HL-60 (cell line): ENCODE data around the gene ASS1.

Experiments used
- DNase-seq, 2 experiments: peaks; one replicate each; pipeline ENCODE4 v3.0.0-alpha.2; 2010 to 2020; ENCODE audit warnings: low read depth in 1 of 2, low spot score in 1 of 2
- H3K27ac ChIP-seq: fragments of 250-450 bp; sonication (Bioruptor Pico); replicated peaks from 2 replicates; pipeline ENCODE4 v1.5.1; 2020; ENCODE audit warnings: mild to moderate bottlenecking, moderate library complexity
- H3K27me3 ChIP-seq: fragments of 250-450 bp; sonication (Bioruptor Pico); 2 replicates; pipeline ENCODE4 v1.5.1; 2021; ENCODE audit warnings: mild to moderate bottlenecking, moderate library complexity; ENCODE audit not compliant: insufficient read depth, poor library complexity, severe bottlenecking
- H3K4me3 ChIP-seq: replicated peaks from 2 replicates; pipeline ENCODE4 v1.5.1; 2011; ENCODE audit warnings: mild to moderate bottlenecking, control low read depth, low read length; ENCODE audit not compliant: insufficient read depth
- CTCF ChIP-seq: IDR thresholded peaks from one replicate; pipeline ENCODE4 v1.5.1; 2011; ENCODE audit warnings: low read length, control low read depth, inconsistent platforms; ENCODE audit not compliant: insufficient read depth
- GABPA ChIP-seq: IDR thresholded peaks from 2 replicates; pipeline ENCODE4 v1.6.1; 2012; ENCODE audit warnings: low read depth
- POLR2AphosphoS5 ChIP-seq: IDR thresholded peaks from 2 replicates; pipeline ENCODE4 v1.6.1; 2012; ENCODE audit warnings: low read depth
- REST ChIP-seq: IDR thresholded peaks from 2 replicates; pipeline ENCODE4 v1.6.1; 2012; ENCODE audit warnings: low read depth; ENCODE audit not compliant: insufficient replicate concordance
- SPI1 ChIP-seq: IDR thresholded peaks from 2 replicates; pipeline ENCODE4 v1.6.1; 2012; ENCODE audit warnings: low read depth, mild to moderate bottlenecking, borderline replicate concordance

ASS1 gene

GRCh38 chr9:130467316-130467715 lies 22.6 kb downstream of the ASS1 start:
- Histone ChIP-seq H3K27me3 (no peaks in the 10 kb centered on the region), H3K4me3 (no peak overlapping the region), H3K27ac (no peak overlapping the region)
- no peak for TF ChIP-seq REST
- no peak for TF ChIP-seq SPI1
- no peak for TF ChIP-seq CTCF
- TF ChIP-seq GABPA, result no peak
- no peak for TF ChIP-seq POLR2AphosphoS5
- no peak for DNase-seq

GRCh38 chr9:130468566-130468965 lies 23.8 kb downstream of the ASS1 start:
- no peak for DNase-seq
- TF ChIP-seq SPI1 (no peak), GABPA (no peak), REST (no peak), POLR2AphosphoS5 (no peak), CTCF (no peak)
- Histone ChIP-seq H3K27me3 (no peaks in the 10 kb centered on the region), H3K27ac (no peak overlapping the region), H3K4me3 (no peak overlapping the region)

- Histone ChIP-seq H3K27ac (no peak overlapping the region), H3K27me3 (no peaks in the 10 kb centered on the region), H3K4me3 (no peak overlapping the region)
- TF ChIP-seq SPI1, result no peak
- no peak for TF ChIP-seq CTCF
- TF ChIP-seq POLR2AphosphoS5, result no peak
- TF ChIP-seq REST, result no peak
- TF ChIP-seq GABPA, result no peak
- DNase-seq, result no peak
Measured at GRCh38 chr9:130470269-130470668, 25.5 kb downstream of the ASS1 start.
